Measurements from ENCODE around the gene PSORS1C2.

Gene PSORS1C2

DNA sequence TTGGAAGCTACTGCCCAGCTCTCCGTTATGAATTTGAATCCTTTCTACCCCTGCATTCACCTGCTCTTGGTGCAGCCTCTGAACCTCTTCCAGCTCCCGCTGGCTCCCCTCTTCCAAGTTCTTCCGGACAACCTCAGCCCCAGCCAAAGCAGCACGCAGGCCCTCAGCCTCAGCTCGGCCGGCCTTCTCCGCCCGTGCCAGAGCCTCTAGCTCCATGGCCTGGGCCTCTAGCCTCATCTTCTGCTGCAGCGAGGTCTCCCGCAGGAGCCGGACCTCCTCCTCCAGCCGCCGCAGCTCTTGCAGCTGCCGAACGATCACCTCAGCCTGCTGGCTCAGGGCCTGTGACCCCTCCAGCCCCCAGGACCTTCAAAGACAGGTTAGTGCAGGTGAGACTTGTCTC is 15.6 kb upstream of the PSORS1C2 start:
- TF ChIP-seq ARNT (IDR thresholded peaks at IDR 0.05): no peak
- no peak for TF ChIP-seq HDGF (IDR thresholded peaks at IDR 0.05; ENCODE audit: borderline replicate concordance)
- TF ChIP-seq ELF4 (IDR thresholded peaks at IDR 0.05): no peak
- no peak for TF ChIP-seq SUZ12 (IDR thresholded peaks at IDR 0.05)
- TF ChIP-seq CTBP1 (IDR thresholded peaks at IDR 0.05; ENCODE audit: borderline replicate concordance): no peak
- TF ChIP-seq LEF1 (IDR thresholded peaks at IDR 0.05; ENCODE audit: borderline replicate concordance): no peak
- TF ChIP-seq ZNF384 (IDR thresholded peaks at IDR 0.05): no peak
- no peak for TF ChIP-seq TARDBP (IDR thresholded peaks at IDR 0.05)
- no peak for TF ChIP-seq BHLHE40 (IDR thresholded peaks at IDR 0.05; ENCODE audit: borderline replicate concordance)
- no peak for TF ChIP-seq L3MBTL2 (conservative IDR thresholded peaks at IDR 0.05)
- TF ChIP-seq PKNOX1 (IDR thresholded peaks at IDR 0.05): no peak
- no peak for TF ChIP-seq FOXM1 (IDR thresholded peaks at IDR 0.05; ENCODE audit: borderline replicate concordance)
- TF ChIP-seq FOXK2 (IDR thresholded peaks at IDR 0.05): no peak
- TF ChIP-seq SP1 (IDR thresholded peaks at IDR 0.05): no peak
- TF ChIP-seq NFRKB (IDR thresholded peaks at IDR 0.05): no peak
- no peak for TF ChIP-seq FOXA1 (IDR thresholded peaks at IDR 0.05)
- DNase-seq (ENCODE audit: extremely low spot score): no peak
- CTCF ChIA-PET: interaction anchor here (0.6 kb wide), 1 partner anchor 1002 kb away, joined by 3 read pairs; no protein-coding TSS in a partner anchor
- POLR2A ChIA-PET: no interaction called here

DNA sequence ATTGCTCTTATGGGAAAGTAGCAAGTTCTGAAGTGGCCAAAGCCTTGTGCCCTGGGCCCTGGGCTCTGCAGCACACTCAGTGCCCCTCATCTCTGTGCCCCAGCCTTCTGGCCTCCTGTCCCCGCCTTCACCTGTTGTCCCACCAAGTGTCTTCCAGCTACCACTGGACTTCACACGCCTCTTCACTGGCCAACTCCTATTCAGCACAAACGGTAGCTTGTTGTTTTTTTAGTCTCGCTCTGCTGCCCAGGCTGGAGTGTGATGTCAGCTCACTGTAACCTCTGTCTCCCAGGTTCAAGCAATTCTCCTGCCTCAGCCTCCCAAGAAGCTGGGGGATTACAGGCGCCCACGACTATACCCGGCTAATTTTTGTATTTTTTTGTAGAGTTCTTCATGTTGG is 13.9 kb upstream of the PSORS1C2 start:
- CTCF ChIA-PET: interaction anchor here (0.8 kb wide), 1 partner anchor 26 kb away, joined by 3 read pairs; no protein-coding TSS in a partner anchor
- no peak for TF ChIP-seq ARNT (IDR thresholded peaks at IDR 0.05)
- TF ChIP-seq ZNF384 (IDR thresholded peaks at IDR 0.05): no peak
- TF ChIP-seq SUZ12 (IDR thresholded peaks at IDR 0.05): no peak
- no peak for TF ChIP-seq CTBP1 (IDR thresholded peaks at IDR 0.05; ENCODE audit: borderline replicate concordance)
- no peak for TF ChIP-seq LEF1 (IDR thresholded peaks at IDR 0.05; ENCODE audit: borderline replicate concordance)
- no peak for TF ChIP-seq ELF4 (IDR thresholded peaks at IDR 0.05)
- TF ChIP-seq L3MBTL2 (conservative IDR thresholded peaks at IDR 0.05): no peak
- no peak for TF ChIP-seq FOXK2 (IDR thresholded peaks at IDR 0.05)
- no peak for TF ChIP-seq BHLHE40 (IDR thresholded peaks at IDR 0.05; ENCODE audit: borderline replicate concordance)
- TF ChIP-seq NFRKB (IDR thresholded peaks at IDR 0.05): no peak
- no peak for TF ChIP-seq SP1 (IDR thresholded peaks at IDR 0.05)
- no peak for TF ChIP-seq PKNOX1 (IDR thresholded peaks at IDR 0.05)
- POLR2A ChIA-PET: interaction anchor here (0.8 to 1.3 kb wide), 3 partner anchors 12 to 41 kb away, joined by 3 to 6 read pairs (median 4); no protein-coding TSS in a partner anchor
- DNase-seq (ENCODE audit: extremely low spot score): no peak

- ChIA-PET POLR2A (interaction anchor here (1.4 kb wide), 1 partner anchor 9 kb away, joined by 4 read pairs; the partner anchor contains the start of gene TCF19), CTCF (interaction anchor here (0.6 kb wide), 1 partner anchor 17 kb away, joined by 4 read pairs; no protein-coding TSS in a partner anchor)
- DNase-seq (ENCODE audit: extremely low spot score): no peak
- TF ChIP-seq TARDBP (IDR thresholded peaks at IDR 0.05) (no peak), CTBP1 (IDR thresholded peaks at IDR 0.05; ENCODE audit: borderline replicate concordance) (no peak), HDGF (IDR thresholded peaks at IDR 0.05; ENCODE audit: borderline replicate concordance) (no peak), NFRKB (IDR thresholded peaks at IDR 0.05) (no peak), BHLHE40 (IDR thresholded peaks at IDR 0.05; ENCODE audit: borderline replicate concordance) (no peak), FOXK2 (IDR thresholded peaks at IDR 0.05) (no peak), ZNF384 (IDR thresholded peaks at IDR 0.05) (no peak), LEF1 (IDR thresholded peaks at IDR 0.05; ENCODE audit: borderline replicate concordance) (no peak), L3MBTL2 (conservative IDR thresholded peaks at IDR 0.05) (no peak), FOXA1 (IDR thresholded peaks at IDR 0.05) (no peak), ELF4 (IDR thresholded peaks at IDR 0.05) (no peak), ARNT (IDR thresholded peaks at IDR 0.05) (no peak), FOXM1 (IDR thresholded peaks at IDR 0.05; ENCODE audit: borderline replicate concordance) (no peak)
Measured at GRCh38 chr6:31149827-31150447, 11.1 kb upstream of the PSORS1C2 start.

DNA sequence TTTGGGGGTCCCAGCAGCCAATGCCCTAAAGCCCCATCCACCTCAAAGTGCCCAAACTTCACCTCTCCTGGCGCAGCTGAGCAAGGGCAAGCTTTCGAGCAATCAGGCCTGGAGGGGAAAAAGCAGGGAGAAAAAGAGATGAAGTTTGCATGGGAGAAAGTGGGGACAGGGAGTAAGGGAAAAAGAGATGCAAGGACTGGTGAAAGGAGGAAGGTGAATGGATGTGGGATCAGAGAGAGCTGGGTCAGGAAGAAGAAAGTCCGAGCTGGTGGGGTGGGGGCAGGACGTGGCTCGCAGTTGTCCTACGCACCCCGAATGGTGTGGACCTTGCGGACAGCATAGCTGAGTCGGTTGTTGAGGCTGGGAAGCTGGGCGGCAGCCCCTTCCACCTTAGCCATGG is 6.5 kb upstream of the PSORS1C2 start:
- ChIA-PET CTCF (no interaction called here), POLR2A (interaction anchor here (0.8 to 2.9 kb wide), 4 partner anchors 10 to 22 kb away, joined by 3 to 14 read pairs (median 4); partner anchors contain the start of genes CCHCR1 and TCF19)
- TF ChIP-seq LEF1 (IDR thresholded peaks at IDR 0.05; ENCODE audit: borderline replicate concordance) (no peak), ARNT (IDR thresholded peaks at IDR 0.05) (no peak), ELF4 (IDR thresholded peaks at IDR 0.05) (no peak), FOXA1 (IDR thresholded peaks at IDR 0.05) (no peak), HDGF (IDR thresholded peaks at IDR 0.05; ENCODE audit: borderline replicate concordance) (no peak), TARDBP (IDR thresholded peaks at IDR 0.05) (no peak), L3MBTL2 (conservative IDR thresholded peaks at IDR 0.05) (no peak), SP1 (IDR thresholded peaks at IDR 0.05) (no peak)
- DNase-seq (ENCODE audit: extremely low spot score): no peak

DNA sequence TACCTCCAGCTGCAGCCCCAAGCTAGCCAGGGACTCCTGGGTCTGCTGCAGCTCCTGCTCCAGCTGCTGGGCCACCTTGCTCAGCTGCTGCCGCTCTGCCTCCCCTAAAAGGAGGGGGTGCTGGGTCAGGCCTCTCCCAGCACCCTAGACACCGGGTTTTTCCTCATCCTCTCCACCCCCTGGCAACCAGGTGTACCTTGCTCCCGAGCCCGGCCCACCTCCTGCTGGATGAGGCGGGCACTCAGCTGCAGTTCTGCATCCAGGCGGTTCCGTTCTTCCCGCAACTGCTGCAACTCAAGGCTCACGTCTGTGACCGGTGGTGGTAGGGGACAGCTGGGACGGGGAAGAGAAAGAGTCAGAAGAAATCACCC is 6.1 kb upstream of the PSORS1C2 start:
- POLR2A ChIA-PET: interaction anchor here (0.9 to 2.9 kb wide), 3 partner anchors 12 to 23 kb away, joined by 3 to 14 read pairs (median 4); partner anchors contain the start of genes CCHCR1 and TCF19
- CTCF ChIA-PET: no interaction called here

DNA sequence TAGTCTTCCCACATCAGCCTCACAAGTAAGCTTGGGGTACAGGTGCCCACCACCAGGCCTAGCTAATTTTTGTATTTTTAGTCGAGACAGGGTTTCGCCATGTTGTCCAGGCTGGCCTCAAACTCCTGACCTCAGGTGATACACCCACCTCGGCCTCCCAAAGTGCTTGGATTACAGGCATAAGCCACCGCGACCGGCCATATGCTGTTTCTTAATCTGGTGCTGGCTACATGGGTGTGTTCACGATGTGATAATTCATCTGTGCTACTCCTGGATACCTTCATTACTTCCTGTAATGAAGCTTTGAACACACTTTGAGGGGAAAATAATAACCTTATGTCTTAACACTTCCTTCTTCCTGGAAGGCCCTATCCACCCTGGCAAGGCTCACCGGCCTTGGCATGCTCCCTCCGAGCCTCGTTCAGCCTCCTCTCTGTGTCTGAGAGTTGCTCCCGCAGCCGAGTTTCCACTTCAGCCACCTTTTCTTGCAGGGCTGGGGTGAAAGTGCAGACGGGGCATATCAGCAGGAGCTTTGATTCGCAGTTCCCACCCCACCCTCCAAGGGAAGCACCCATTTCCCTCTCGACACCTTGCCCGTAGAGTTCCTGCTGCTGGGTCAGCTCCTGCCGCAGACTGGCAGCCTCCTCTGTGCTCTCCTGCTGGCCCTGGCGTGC is 5.6 kb upstream of the PSORS1C2 start:
- CTCF ChIA-PET: no interaction called here

More for the DNA sequence above, 6.1 kb upstream of the PSORS1C2 start:
- DNase-seq (ENCODE audit: extremely low spot score): no peak
- TF ChIP-seq L3MBTL2 (conservative IDR thresholded peaks at IDR 0.05) (no peak), ARNT (IDR thresholded peaks at IDR 0.05) (no peak), FOXM1 (IDR thresholded peaks at IDR 0.05; ENCODE audit: borderline replicate concordance) (no peak), BHLHE40 (IDR thresholded peaks at IDR 0.05; ENCODE audit: borderline replicate concordance) (no peak), SP1 (IDR thresholded peaks at IDR 0.05) (no peak), FOXK2 (IDR thresholded peaks at IDR 0.05) (no peak), TARDBP (IDR thresholded peaks at IDR 0.05) (no peak), ELF4 (IDR thresholded peaks at IDR 0.05) (no peak)

More for the DNA sequence above, 5.6 kb upstream of the PSORS1C2 start:
- no peak for DNase-seq (ENCODE audit: extremely low spot score)
- POLR2A ChIA-PET: interaction anchor here (2.0 to 2.9 kb wide), 2 partner anchors 13 to 15 kb away, joined by 4 to 14 read pairs; partner anchors contain the start of genes CCHCR1 and TCF19
- TF ChIP-seq FOXK2 (IDR thresholded peaks at IDR 0.05) (no peak), BHLHE40 (IDR thresholded peaks at IDR 0.05; ENCODE audit: borderline replicate concordance) (no peak), TARDBP (IDR thresholded peaks at IDR 0.05) (no peak), FOXA1 (IDR thresholded peaks at IDR 0.05) (no peak), SUZ12 (IDR thresholded peaks at IDR 0.05) (no peak), HDGF (IDR thresholded peaks at IDR 0.05; ENCODE audit: borderline replicate concordance) (no peak), FOXM1 (IDR thresholded peaks at IDR 0.05; ENCODE audit: borderline replicate concordance) (no peak), NFRKB (IDR thresholded peaks at IDR 0.05) (no peak), SP1 (IDR thresholded peaks at IDR 0.05) (no peak), ELF4 (IDR thresholded peaks at IDR 0.05) (no peak), LEF1 (IDR thresholded peaks at IDR 0.05; ENCODE audit: borderline replicate concordance) (no peak)
